ENCODE data around the gene HIVEP2. TPM values are rescaled to one million over a fixed set of nuclear protein-coding genes. Genes with fewer than 3 reads are reported as not detected.

Gene HIVEP2
- total and polyA plus RNA-seq, 2 of the 4 experiments (the other 2 are of a cell fraction): 4.3 to 11.3 TPM

DNA sequence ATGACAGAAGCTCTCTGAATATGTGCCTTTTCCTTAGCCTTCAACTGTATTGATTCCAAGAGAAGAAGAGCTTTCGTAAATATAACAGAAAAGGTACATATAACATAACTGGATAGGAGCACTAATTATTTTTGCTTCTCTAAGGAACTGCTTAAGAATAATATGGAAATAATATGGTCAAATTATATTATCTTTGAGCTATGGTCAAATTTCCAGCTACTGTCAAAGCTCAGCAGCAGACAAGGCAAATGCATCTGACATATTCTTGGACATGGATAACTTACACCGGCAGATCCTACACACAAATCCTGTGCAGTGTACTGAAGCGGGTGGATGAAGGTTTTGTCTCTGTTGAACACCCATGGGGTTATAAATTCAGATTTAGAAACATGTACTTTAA, 150.6 kb downstream of the HIVEP2 start:
- Histone ChIP-seq H3K14ac (replicated peaks; ENCODE audit: low read depth, low read length) (no peak overlapping the region), H2BK120ac (ENCODE audit: low read depth, low read length) (no peak overlapping the region), H3K27me3 (ENCODE audit: control insufficient read depth, insufficient read depth, low read length) (no peaks in the 10 kb centered on the region), H2AK5ac (ENCODE audit: low read depth, low read length) (no peak overlapping the region), H3K79me1 (ENCODE audit: low read depth in 1 of 2, low read length in 2 of 2) (peaks cover 24 to 25% of the 10 kb centered on the region in 2 experiments), H3K56ac (ENCODE audit: extremely low read depth, insufficient read depth, low read length) (no peak overlapping the region), H2BK5ac (ENCODE audit: low read depth, low read length, poor library complexity, severe bottlenecking) (no peak overlapping the region), H3K4me2 (ENCODE audit: low read depth, low read length) (no peak overlapping the region), H4K20me1 (ENCODE audit: insufficient read depth, low read length) (no peaks in the 10 kb centered on the region; the same call in 1 of the 2 replicates), H3K18ac (ENCODE audit: low read depth, low read length) (no peak overlapping the region), H3K4me3 (ENCODE audit: insufficient read depth, low read depth, low read length) (no peak overlapping the region), H3K27ac (ENCODE audit: insufficient read depth, low read length) (no peak overlapping the region), H3K9ac (ENCODE audit: low read depth, low read length) (no peak overlapping the region), H3K23ac (ENCODE audit: low read depth, low read length) (no peak overlapping the region), H2BK20ac (ENCODE audit: low read depth, low read length) (no peak overlapping the region), H3K36me3 (ENCODE audit: control insufficient read depth, insufficient read depth, low read length) (no peaks in the 10 kb centered on the region), H4K8ac (ENCODE audit: low read depth in 2 of 2, low read length in 2 of 2) (no peak overlapping the region), H3K4me1 (ENCODE audit: control insufficient read depth, insufficient read depth, low read length) (no peaks in the 10 kb centered on the region; the same call in 1 of the 2 replicates), H4K5ac (ENCODE audit: low read depth, low read length) (no peak overlapping the region), H3K4ac (ENCODE audit: low read depth, low read length) (no peak overlapping the region), H2AFZ (replicated peaks; ENCODE audit: low read length, poor library complexity) (no peak overlapping the region), H4K91ac (ENCODE audit: insufficient read depth, low read depth, low read length) (no peak overlapping the region), H3K9me3 (ENCODE audit: control insufficient read depth, insufficient read depth, low read length) (no peaks in the 10 kb centered on the region), H2BK15ac (ENCODE audit: low read depth, low read length) (no peak overlapping the region), H3K9me1 (ENCODE audit: insufficient read depth, low read length) (peaks cover 3% of the 10 kb centered on the region; the same call in 1 of the 2 replicates), H2AK9ac (replicated peaks; ENCODE audit: low read depth, low read length, poor library complexity) (no peak overlapping the region)
- DNase-seq (no peak), ATAC-seq (ENCODE audit: low read depth) (no peak)
- intact Hi-C loops (cut with micrococcal nuclease): no loop called here
- POLR2A ChIA-PET (ENCODE audit: unreplicated experiment): no interaction called here
- WGBS, 2 experiments (ENCODE audit: extremely low coverage in 2 of 2, insufficient read length in 1 of 2): no CpG with 5 or more reads among the region's 3 CpGs
- dilution Hi-C loops (cut with HindIII; ENCODE audit: low sequenced_read_pairs, unreplicated experiment): no loop called here
- TF ChIP-seq FOS (IDR thresholded peaks at IDR 0.05; ENCODE audit: low read depth, low read length): no peak
- no peak for TF ChIP-seq BHLHE40 (IDR thresholded peaks at IDR 0.05; ENCODE audit: low read depth, low read length)
- no peak for TF ChIP-seq MAFK (IDR thresholded peaks at IDR 0.05; ENCODE audit: low read depth, low read length)
- TF ChIP-seq CHD1 (IDR thresholded peaks at IDR 0.05; ENCODE audit: low read depth, low read length): no peak
- TF ChIP-seq, protein P1, sequence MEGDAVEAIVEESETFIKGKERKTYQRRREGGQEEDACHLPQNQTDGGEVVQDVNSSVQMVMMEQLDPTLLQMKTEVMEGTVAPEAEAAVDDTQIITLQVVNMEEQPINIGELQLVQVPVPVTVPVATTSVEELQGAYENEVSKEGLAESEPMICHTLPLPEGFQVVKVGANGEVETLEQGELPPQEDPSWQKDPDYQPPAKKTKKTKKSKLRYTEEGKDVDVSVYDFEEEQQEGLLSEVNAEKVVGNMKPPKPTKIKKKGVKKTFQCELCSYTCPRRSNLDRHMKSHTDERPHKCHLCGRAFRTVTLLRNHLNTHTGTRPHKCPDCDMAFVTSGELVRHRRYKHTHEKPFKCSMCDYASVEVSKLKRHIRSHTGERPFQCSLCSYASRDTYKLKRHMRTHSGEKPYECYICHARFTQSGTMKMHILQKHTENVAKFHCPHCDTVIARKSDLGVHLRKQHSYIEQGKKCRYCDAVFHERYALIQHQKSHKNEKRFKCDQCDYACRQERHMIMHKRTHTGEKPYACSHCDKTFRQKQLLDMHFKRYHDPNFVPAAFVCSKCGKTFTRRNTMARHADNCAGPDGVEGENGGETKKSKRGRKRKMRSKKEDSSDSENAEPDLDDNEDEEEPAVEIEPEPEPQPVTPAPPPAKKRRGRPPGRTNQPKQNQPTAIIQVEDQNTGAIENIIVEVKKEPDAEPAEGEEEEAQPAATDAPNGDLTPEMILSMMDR (conservative IDR thresholded peaks at IDR 0.05; ENCODE audit: low read depth, low read length): no peak
- TF ChIP-seq, protein P2, sequence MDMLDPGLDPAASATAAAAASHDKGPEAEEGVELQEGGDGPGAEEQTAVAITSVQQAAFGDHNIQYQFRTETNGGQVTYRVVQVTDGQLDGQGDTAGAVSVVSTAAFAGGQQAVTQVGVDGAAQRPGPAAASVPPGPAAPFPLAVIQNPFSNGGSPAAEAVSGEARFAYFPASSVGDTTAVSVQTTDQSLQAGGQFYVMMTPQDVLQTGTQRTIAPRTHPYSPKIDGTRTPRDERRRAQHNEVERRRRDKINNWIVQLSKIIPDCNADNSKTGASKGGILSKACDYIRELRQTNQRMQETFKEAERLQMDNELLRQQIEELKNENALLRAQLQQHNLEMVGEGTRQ (IDR thresholded peaks at IDR 0.05; ENCODE audit: low read depth, low read length): no peak
- no peak for TF ChIP-seq MAZ (IDR thresholded peaks at IDR 0.05; ENCODE audit: borderline replicate concordance, low read depth, low read length)
- no peak for TF ChIP-seq RAD21 (IDR thresholded peaks at IDR 0.05; ENCODE audit: low read length)
- in situ Hi-C loops (cut with MboI; ENCODE audit: low sequenced_read_pairs): no loop called here
- CTCF ChIA-PET: interaction anchor here (0.5 kb wide), 1 partner anchor 1263 kb away, joined by 6 read pairs; no protein-coding TSS in a partner anchor
- BruUV-seq (replicated peaks): no TSS peak
